ENCODE results near the gene NACC2.
"Not testable (repeated sequence)": the region's sequence is repeated elsewhere in the genome, so short reads cannot be mapped to it uniquely, and the experiment has no call there.

NACC2 gene

GRCh38 chr9:136028760-136029470, 66.2 kb downstream of the NACC2 start:
- Mint-ChIP-seq H3K4me3 (no peak overlapping the region), H3K9me3 (no peaks in the 10 kb centered on the region), H3K27me3 (no peaks in the 10 kb centered on the region), H3K4me1 (no peaks in the 10 kb centered on the region), H3K27ac (no peak overlapping the region)
- no peak for DNase-seq
- no peak for ATAC-seq

GRCh38 chr9:136026943-136027289, 68.2 kb downstream of the NACC2 start:
- H3K4me3 Mint-ChIP-seq, H3K4me1 Mint-ChIP-seq, DNase-seq, H3K27ac Mint-ChIP-seq, H3K9me3 Mint-ChIP-seq, H3K27me3 Mint-ChIP-seq, ATAC-seq: not testable (repeated sequence)

- H3K27me3 Mint-ChIP-seq: no peaks in the 10 kb centered on the region
- H3K27ac Mint-ChIP-seq: no peak overlapping the region
- no peak overlapping the region for H3K4me3 Mint-ChIP-seq
- ATAC-seq (no peak), DNase-seq (no peak)
- H3K9me3 Mint-ChIP-seq: no peaks in the 10 kb centered on the region
- H3K4me1 Mint-ChIP-seq: no peaks in the 10 kb centered on the region
Observed at GRCh38 chr9:136026266-136026942, 68.7 kb downstream of the NACC2 start.

GRCh38 chr9:136025481-136025880, 69.6 kb downstream of the NACC2 start:
- ATAC-seq: no peak

GRCh38 chr9:136024696-136025316, 70.3 kb downstream of the NACC2 start:
- ATAC-seq: no peak
- no peak overlapping the region for H3K4me3 Mint-ChIP-seq
- peaks cover 13% of the 10 kb centered on the region for H3K4me1 Mint-ChIP-seq
- H3K27me3 Mint-ChIP-seq: no peaks in the 10 kb centered on the region
- no peaks in the 10 kb centered on the region for H3K9me3 Mint-ChIP-seq
- DNase-seq: no peak
- H3K27ac Mint-ChIP-seq: no peak overlapping the region

More at GRCh38 chr9:136025481-136025880, 69.6 kb downstream of the NACC2 start:
- Mint-ChIP-seq H3K4me1 (peaks cover 7% of the 10 kb centered on the region), H3K27me3 (no peaks in the 10 kb centered on the region), H3K4me3 (no peak overlapping the region), H3K9me3 (no peaks in the 10 kb centered on the region), H3K27ac (no peak overlapping the region)
- no peak for DNase-seq

- peaks cover 13% of the 10 kb centered on the region for H3K4me1 Mint-ChIP-seq
- no peak overlapping the region for H3K27ac Mint-ChIP-seq
- no peak overlapping the region for H3K4me3 Mint-ChIP-seq
- no peaks in the 10 kb centered on the region for H3K9me3 Mint-ChIP-seq
- DNase-seq (no peak), ATAC-seq (no peak)
- H3K27me3 Mint-ChIP-seq: no peaks in the 10 kb centered on the region
Observed at GRCh38 chr9:136024286-136024685, 70.8 kb downstream of the NACC2 start.

- no peaks in the 10 kb centered on the region for H3K27me3 Mint-ChIP-seq
- H3K9me3 Mint-ChIP-seq: no peaks in the 10 kb centered on the region
- H3K27ac Mint-ChIP-seq: peak overlapping the region in 1 of 2 donors; percentile 40
- peaks cover 13% of the 10 kb centered on the region for H3K4me1 Mint-ChIP-seq
- no peak overlapping the region for H3K4me3 Mint-ChIP-seq
- no peak for ATAC-seq
- no peak for DNase-seq
Observed at GRCh38 chr9:136023410-136024225, 71.5 kb downstream of the NACC2 start.

GRCh38 chr9:136022731-136023409, 72.2 kb downstream of the NACC2 start:
- DNase-seq: no peak
- Mint-ChIP-seq H3K27me3 (no peaks in the 10 kb centered on the region), H3K9me3 (no peaks in the 10 kb centered on the region), H3K27ac (no peak overlapping the region), H3K4me3 (no peak overlapping the region), H3K4me1 (peaks cover 13% of the 10 kb centered on the region)
- ATAC-seq: no peak

GRCh38 chr9:136021872-136022681, 73.0 kb downstream of the NACC2 start:
- Mint-ChIP-seq H3K27me3 (no peaks in the 10 kb centered on the region), H3K9me3 (no peaks in the 10 kb centered on the region), H3K4me1 (peaks cover 13% of the 10 kb centered on the region), H3K4me3 (no peak overlapping the region), H3K27ac (peak overlapping the region in 1 of 2 donors; percentile 28)
- DNase-seq: no peak
- ATAC-seq: no peak

GRCh38 chr9:136021171-136021871, 73.8 kb downstream of the NACC2 start:
- H3K9me3 Mint-ChIP-seq: no peaks in the 10 kb centered on the region
- H3K27me3 Mint-ChIP-seq: no peaks in the 10 kb centered on the region
- ATAC-seq (no peak), DNase-seq (no peak)
- peak overlapping the region in 1 of 2 donors; percentile 28 for H3K27ac Mint-ChIP-seq
- H3K4me3 Mint-ChIP-seq: no peak overlapping the region
- H3K4me1 Mint-ChIP-seq: peaks cover 13% of the 10 kb centered on the region

GRCh38 chr9:136020671-136021070, 74.4 kb downstream of the NACC2 start:
- ATAC-seq (no peak), DNase-seq (no peak)
- Mint-ChIP-seq H3K4me1 (peaks cover 13% of the 10 kb centered on the region), H3K27ac (no peak overlapping the region), H3K4me3 (no peak overlapping the region), H3K27me3 (no peaks in the 10 kb centered on the region), H3K9me3 (no peaks in the 10 kb centered on the region)

GRCh38 chr9:136020206-136020605, 74.9 kb downstream of the NACC2 start:
- Mint-ChIP-seq H3K4me1 (peaks cover 13% of the 10 kb centered on the region), H3K9me3 (no peaks in the 10 kb centered on the region), H3K27ac (no peak overlapping the region), H3K4me3 (no peak overlapping the region), H3K27me3 (no peaks in the 10 kb centered on the region)
- DNase-seq: no peak
- peak; percentile 48 for ATAC-seq

GRCh38 chr9:136019681-136020060, 75.4 kb downstream of the NACC2 start:
- Mint-ChIP-seq H3K27me3 (no peaks in the 10 kb centered on the region), H3K4me1 (peaks cover 13% of the 10 kb centered on the region), H3K9me3 (no peaks in the 10 kb centered on the region), H3K4me3 (no peak overlapping the region), H3K27ac (no peak overlapping the region)
- DNase-seq (no peak), ATAC-seq (no peak)

- peaks cover 13% of the 10 kb centered on the region for H3K4me1 Mint-ChIP-seq
- no peaks in the 10 kb centered on the region for H3K27me3 Mint-ChIP-seq
- DNase-seq (no peak), ATAC-seq (no peak)
- no peak overlapping the region for H3K27ac Mint-ChIP-seq
- H3K4me3 Mint-ChIP-seq: no peak overlapping the region
- no peaks in the 10 kb centered on the region for H3K9me3 Mint-ChIP-seq
Observed at GRCh38 chr9:136019041-136019680, 75.9 kb downstream of the NACC2 start.
